Mucosa of descending colon (tissue), 3 donors: ENCODE results near the gene ATP13A2. TPM values are rescaled to one million over a fixed set of nuclear protein-coding genes. Genes with fewer than 3 reads are reported as not detected.
"Not testable (repeated sequence)": the region's sequence is repeated elsewhere in the genome, so short reads cannot be mapped to it uniquely, and the experiment has no call there.

Experiments used
- ATAC-seq: fragments of 200-7000 bp; cut with Tn5 transposase; one replicate; pipeline ENCODE4 v1.9.1; 2020; ENCODE audit warnings: mild to moderate bottlenecking, moderate library complexity
- DNase-seq, 3 donors: peaks; one replicate each; pipeline ENCODE4 v3.0.0-alpha.2; 2020
- H3K36me3 ChIP-seq: fragments of 200-600 bp; one replicate; pipeline ENCODE4 v1.8.0; 2021; ENCODE audit warnings: low read depth, mild to moderate bottlenecking
- H3K4me1 ChIP-seq: fragments of 200-600 bp; one replicate; pipeline ENCODE4 v1.8.0; 2021; ENCODE audit warnings: low read depth, mild to moderate bottlenecking
- H3K4me3 ChIP-seq: fragments of 200-600 bp; one replicate; pipeline ENCODE4 v1.8.0; 2021; ENCODE audit warnings: mild to moderate bottlenecking
- H3K9me3 ChIP-seq: fragments of 200-600 bp; one replicate; pipeline ENCODE4 v1.8.0; 2021; ENCODE audit warnings: mild to moderate bottlenecking
- CTCF ChIP-seq: fragments of 200-600 bp; IDR thresholded peaks from one replicate; pipeline ENCODE4 v1.8.0; 2022; ENCODE audit warnings: antibody characterized with exemption, mild to moderate bottlenecking
- intact Hi-C, 2 donors: fragments of 100-400 bp; cut with DNase I in 1 of 2; cut with micrococcal nuclease in 1 of 2; formaldehyde crosslinking; loops; one replicate each; pipeline versions ENCODE4 v1.11.0 to v1.11.1; 2022; cut with DNase I, micrococcal nuclease
- total RNA-seq, 3 donors: library from RNA; stranded (reverse); fragmentation: NEBNext Ultra II Directional in 2 of 3; extraction: Animal tissue kit (Norgen Biotek cat#: 25700) in 2 of 3; gene quantifications; one replicate each; pipeline versions ENCODE4 v1.2.1 to v1.2.4, GENCODE V29; 2021 to 2023
- donor health status: DM: no; HTN: no; CAD: no; lungs with moderate emphysema.
- donor health status: DM: no; HTN: no; CAD: no.
- donor health status: DM: no; HTN: yes; CAD: no.

Gene ATP13A2
- total RNA-seq, 3 donors from 2014 or later = 36.0 to 53.5 (median 44.1) TPM

GRCh38 chr1:16938351-16939321, 73.1 kb downstream of the ATP13A2 start:
- Histone ChIP-seq H3K4me3 (no peak overlapping the region), H3K36me3 (no peaks in the 10 kb centered on the region), H3K9me3 (no peaks in the 10 kb centered on the region), H3K4me1 (no peaks in the 10 kb centered on the region)
- DNase-seq = no peak
- intact Hi-C loops = no loop called here
- TF ChIP-seq CTCF = no peak
- ATAC-seq = no peak

GRCh38 chr1:16936580-16936979, 75.1 kb downstream of the ATP13A2 start:
- H3K4me3 ChIP-seq, H3K4me1 ChIP-seq, ATAC-seq, H3K36me3 ChIP-seq, intact Hi-C loops, H3K9me3 ChIP-seq, DNase-seq: not testable (repeated sequence)

Other genes starting within 250 kb of the ATP13A2 start
- gene RNU1-2, start 115.9 kb downstream of the ATP13A2 start, total RNA-seq = 1,000 to 10,000 TPM; 2,195 to 6,222 (median 2,378) TPM
- 10 to 100 TPM; 12.2 to 32.5 (median 16.8) TPM for gene CROCC, start 90.0 kb downstream of the ATP13A2 start, total RNA-seq
- gene MFAP2, start 31.3 kb downstream of the ATP13A2 start, total RNA-seq = 1 to 10 TPM; 2.4 to 6.3 (median 5.4) TPM
- gene SDHB, start 42.1 kb upstream of the ATP13A2 start, total RNA-seq = 100 to 1,000 TPM; 145 to 177 (median 163) TPM
- 100 to 1,000 TPM; 105 to 398 (median 163) TPM for gene PADI2, start 107.5 kb upstream of the ATP13A2 start, total RNA-seq
- under 1 TPM; 0.25 to 0.65 (median 0.38) TPM for gene PADI1, start 193.2 kb upstream of the ATP13A2 start, total RNA-seq
- under 1 TPM in 2 of 3 donors, not detected in 1; 0.09 to 0.17 TPM for gene PADI3, start 237.2 kb upstream of the ATP13A2 start, total RNA-seq